GM21576 (cell line): ENCODE measurements around the gene SERPINB7.

Experiments used
- ATAC-seq: cut with Tn5 transposase; IDR thresholded peaks from one replicate; pipeline ENCODE4 v1.9.1; 2021; ENCODE audit warnings: mild to moderate bottlenecking, moderate library complexity; ENCODE audit not compliant: unreplicated experiment

SERPINB7 gene

DNA sequence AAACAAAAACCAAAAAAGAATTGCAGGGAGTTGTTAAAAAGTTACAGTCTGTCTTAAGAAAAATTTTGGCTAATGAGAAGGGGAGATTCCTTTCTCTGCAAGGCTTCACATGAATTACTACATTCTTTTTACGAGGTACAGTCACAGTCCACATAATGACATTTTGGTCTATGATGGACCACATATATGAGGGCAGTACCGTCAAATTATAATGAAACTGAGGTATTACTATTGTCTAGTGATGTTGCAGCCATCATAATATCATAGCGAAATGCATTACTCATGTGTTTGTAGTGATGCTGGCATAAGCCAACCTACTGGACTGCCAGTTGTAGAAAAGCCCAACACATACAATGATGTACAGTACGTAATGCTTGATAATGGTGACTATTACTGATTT lies 12.5 kb downstream of the SERPINB7 start:
- ATAC-seq = no peak

DNA sequence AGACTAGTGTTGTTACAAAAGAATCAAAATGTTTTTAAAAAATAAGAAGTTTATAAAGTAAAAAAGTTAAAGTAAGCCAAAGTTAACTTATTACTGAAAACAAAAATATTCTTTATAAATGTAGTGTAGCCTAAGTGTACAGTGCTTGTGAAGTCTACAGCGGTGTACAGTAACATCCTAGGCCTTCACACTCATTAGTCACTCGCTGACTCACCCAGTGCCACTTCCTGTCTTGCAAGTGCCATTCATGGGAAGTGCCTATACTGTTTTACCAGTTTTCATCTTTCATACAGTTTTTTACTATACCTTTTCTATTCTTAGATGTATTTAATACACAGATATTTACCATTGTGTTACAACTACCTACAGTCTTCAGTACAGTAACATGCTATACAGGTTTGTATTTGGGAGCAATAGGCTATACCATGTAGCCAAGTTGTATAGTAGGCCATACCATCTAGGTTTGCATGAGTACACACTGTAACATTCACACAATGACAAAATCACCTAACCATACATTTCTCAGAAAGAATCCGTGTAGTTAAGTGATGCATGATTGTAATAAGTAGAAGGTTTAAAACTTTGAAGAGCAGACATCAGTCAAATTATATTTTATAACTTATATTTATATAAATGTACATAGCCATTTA lies 13.4 kb downstream of the SERPINB7 start:
- ATAC-seq = peak; percentile 58

DNA sequence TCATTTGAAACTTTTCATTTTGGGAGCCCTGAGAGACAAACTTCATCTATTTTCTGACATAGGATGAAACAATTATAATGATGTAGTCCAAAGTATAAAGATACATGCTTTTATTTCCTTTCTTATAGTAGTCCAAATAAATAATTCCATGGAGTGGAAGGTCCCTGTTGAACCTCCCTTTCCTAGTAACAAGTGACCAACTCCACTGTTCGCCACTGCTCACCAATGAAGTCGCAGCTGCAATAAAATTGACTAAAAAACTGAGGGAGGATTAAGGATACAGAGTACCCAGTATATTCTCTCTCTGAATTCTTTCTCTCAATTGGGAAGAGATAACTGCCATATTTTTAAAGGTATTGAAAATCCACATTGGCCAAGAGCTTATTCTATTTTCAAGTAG lies 14.1 kb downstream of the SERPINB7 start:
- ATAC-seq = no peak

DNA sequence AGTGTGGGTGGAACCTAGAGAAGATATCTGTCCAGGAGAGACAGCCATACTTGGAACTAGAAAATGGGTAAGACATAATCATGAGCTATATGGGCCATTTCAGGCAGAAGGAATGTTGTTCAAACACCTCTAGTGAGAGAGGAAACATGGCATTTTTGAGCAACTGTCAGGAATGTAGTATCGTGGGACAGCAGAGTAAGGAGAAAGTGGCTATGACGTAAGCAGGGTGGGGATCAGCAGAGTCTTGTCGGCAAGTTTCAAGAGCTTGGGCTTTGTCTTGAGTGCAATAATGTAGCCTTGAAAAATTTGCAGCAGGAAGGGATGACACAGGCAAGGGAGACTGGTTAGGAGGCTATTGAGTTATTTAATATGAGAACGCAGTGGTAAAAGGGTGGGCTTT lies 20.4 kb downstream of the SERPINB7 start:
- no peak for ATAC-seq

DNA sequence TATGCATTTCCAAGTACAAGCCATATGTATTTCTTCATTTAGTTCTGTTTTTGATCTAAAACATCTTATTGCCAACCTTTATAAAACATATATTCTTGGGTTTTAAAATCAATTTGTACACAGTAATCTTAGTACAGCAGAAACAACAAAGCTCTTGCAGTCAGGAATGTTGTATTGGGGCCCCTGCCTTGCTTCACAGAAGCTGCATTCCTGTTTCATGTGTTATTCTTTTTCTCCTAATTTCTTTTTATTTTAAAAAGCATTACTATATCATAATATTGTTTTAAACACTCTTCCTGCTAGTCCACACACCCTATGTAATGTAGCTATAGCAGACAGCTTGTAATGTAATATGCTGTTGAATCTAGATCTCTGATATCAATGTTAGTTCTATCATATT lies 24.0 kb downstream of the SERPINB7 start:
- ATAC-seq = no peak

DNA sequence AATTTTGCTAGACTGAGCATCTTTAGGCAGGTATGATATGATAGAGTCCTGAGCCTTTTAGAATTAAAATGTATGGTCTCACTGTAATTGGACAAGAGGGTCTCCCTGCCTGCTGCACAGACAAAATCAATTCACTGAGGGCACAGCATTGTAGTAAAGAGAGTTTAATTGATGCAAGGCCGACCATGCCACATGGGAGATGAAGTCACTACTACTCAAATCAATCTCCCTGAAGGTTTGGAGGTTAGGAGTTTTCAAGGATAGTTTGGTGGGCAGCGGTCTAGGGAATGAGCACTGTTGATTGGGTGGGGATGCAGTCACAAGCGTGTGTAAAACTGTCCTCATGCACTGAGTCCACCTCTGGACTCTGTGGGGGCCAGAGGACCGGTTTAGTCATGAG lies 26.1 kb downstream of the SERPINB7 start:
- no peak for ATAC-seq

DNA sequence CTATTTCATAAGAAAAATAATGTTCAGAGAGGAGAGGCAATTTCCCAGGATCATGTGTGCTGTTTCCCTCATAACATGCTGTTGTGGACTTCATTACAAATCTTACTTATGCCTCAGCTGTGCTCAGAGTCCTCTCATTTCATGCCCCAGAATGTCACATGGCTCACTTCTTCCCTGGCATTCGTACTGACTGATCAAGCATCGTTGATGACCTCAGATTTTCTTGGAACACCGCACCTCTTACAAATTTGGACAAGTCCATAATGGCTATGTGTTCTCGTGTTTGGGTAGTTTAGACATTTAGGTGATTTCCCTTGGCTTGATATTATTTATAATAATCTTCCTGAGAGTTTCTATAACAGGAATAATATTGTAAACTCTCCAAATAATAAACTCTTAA lies 32.9 kb downstream of the SERPINB7 start:
- no peak for ATAC-seq

DNA sequence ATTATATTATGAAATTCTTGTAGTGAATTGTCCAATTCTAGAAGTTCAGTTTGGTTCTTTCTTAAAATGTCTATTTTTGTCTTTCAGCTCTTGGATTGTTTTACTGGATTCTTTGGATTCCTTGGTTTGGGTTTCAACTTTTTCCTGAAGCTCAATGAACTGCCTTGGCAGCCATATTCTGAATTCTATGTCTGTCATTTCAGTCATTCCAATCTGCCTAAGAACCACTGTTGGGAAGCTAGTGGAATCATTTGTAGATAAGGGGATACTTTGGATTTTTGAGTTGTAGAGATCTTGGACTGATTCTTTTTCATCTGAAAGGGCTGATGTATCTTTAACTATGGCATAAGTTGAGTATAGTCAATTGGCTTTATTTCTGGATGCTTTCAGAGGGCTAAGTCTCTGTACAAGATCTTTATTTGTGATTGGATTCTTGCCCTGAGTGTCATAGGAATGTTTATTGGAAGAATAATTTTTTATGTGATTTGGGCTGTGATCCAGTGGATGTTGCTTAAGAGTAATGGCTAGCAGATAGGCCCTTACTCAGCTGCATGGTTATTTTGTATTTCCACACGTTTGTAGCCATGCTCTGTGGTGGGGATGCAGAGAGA lies 42.3 kb downstream of the SERPINB7 start:
- no peak for ATAC-seq

DNA sequence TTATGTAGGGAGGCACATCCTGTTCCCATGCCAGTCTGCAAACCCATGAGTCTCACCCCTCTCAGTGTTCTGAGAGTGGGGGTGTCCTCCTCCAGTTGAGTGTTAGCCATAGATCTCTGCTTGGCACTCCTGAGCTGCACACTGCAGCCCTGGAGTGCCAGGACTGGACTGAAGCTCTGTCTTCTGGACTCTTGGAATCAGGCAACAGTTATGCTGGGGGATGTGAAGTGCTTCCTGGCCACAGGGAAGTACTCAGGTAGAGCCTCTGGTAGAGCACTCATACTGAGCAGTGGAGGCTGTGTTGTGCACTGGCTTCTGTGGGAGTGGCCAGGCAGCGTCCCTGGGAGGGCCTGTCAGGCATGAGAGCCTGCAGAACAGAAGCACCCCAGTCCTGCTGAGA lies 43.0 kb downstream of the SERPINB7 start:
- ATAC-seq = no peak

DNA sequence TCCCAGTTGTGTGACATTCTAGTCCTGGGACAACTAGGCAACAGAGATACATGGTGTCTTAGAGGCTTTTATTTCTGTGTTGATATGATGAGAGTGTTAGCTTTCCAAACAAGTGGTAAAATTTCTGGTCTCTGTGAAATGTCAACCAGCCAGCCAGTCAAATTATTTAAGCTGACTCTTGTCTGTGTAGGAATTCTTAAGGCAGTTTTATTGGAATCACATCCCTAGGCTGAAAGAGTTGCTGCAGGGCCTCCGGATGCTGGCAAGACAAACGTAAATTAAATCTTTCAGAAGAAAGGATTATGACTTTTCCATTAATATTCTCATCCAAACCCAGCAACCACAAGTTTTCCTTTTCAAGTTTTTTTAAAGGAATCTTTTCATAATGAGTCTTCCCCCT lies 44.6 kb downstream of the SERPINB7 start:
- ATAC-seq = no peak

DNA sequence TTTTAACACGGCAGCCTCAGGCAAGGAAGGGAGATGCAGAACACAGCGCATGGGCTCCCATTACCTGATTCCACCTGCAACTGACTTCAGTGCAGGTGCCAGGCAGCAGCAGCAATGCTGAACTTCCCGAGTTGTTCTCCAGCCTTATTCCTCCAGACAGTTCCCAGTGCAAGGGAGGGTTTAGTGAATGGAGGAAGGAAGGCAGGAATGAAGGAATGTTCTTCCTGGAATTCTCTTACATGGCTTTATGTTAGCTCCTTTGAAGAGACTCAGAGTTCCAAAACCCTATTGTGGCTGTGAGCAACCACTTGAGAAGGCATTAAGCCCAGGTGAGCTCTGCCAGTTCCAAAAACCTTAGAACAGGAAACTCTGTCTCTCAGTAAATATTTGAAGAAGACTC lies 45.5 kb downstream of the SERPINB7 start:
- ATAC-seq = no peak

DNA sequence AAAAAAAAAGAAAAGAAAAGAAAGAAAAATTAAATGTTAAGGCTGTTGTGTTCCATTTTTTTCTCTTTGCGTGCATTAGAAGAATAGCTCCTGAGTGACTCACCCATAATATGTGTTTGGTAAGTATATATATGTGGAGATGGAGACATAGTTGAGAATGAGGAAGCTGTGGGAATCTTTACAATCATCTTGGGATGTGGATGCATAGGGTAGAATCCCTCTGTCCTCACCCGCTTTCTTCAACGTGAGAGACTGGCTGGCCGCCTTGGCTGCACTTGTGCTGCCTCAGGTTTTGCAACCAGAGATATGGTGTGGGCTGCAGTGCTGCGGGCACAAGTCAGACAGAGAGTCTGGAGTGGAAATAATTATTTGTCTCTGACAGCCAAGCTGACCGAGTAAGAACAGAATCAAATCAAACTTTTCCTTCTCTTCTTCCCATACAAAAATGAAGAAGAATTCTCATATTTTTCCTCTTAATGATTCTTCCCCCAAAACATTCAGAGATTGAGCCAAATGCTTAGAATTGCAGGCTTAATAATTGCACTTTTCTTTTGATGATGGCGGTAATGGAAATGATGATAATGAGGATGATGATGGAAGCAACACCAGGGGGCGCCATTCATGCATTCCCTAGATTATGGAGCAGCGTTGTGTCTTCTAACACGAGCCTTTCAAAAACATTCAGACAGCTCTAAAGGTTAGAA lies 48.5 kb downstream of the SERPINB7 start:
- ATAC-seq = no peak

DNA sequence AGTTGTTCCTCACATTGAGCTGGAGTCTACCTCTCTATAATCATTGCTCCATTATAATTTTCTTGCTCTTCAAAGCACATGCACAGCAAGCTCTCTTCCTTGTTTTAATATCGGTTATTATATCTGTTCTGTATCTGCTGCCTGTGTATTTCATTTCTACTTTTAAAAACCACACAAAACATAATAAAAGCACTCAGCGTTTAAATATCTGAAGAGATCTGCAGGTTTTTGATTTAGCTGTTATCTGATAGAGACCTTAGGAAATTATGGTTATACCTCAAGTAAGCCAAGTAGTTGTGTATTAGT lies 49.0 kb downstream of the SERPINB7 start:
- no peak for ATAC-seq

DNA sequence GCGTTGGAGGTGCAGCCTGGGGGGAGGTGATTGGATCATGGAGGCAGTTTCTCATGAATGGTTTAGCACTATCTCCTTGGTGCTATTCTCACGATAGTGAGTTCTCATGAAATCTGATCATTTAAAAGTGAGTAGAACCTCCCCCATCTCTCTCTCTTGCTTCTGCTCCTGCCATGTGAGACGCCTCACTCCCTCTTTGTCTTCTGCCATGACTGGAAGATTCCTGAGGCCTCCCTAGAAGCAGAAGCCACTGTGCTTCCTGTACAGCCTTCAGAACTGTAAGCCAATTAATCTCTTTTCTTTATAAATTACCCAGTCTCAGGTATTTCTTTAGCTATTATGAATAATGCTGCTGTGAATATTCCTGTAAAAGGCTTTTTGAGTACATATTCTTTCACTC lies 52.9 kb downstream of the SERPINB7 start:
- no peak for ATAC-seq

DNA sequence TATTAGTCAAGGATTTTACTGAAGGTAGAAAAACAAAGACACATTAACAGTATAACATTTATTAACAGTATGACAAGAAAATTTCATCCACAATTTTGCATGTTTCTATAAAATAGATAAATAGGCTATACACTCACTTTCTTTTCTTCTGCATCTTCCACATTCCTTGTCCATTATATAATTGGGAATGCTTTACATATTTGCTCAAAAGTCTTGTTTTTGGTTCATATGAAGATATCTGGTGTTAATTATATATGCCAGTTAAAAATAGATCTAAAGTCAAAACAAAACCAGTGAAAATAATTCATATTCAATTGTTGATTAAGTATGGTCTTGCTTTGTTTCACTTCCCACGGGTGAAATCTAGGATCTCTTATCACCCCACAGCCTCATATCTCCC lies 53.4 kb downstream of the SERPINB7 start:
- no peak for ATAC-seq

DNA sequence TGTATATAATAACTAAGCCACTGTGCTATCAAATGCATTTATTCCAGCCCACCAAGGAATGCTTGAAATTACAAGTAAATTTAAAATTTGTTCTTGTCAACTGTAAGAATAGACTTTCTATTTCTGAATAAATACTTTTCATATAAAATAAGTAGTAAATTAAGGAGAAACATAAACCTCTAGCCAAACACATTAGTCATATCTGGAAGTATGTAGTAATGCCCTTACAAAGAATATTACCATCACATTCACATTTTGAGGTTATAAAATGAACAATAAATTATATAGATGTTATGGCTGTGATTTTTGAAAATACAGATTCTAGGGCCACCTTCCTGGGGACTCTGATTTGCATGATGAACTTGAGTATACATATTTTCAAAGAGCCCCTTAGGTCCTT lies 54.7 kb downstream of the SERPINB7 start:
- ATAC-seq = no peak

DNA sequence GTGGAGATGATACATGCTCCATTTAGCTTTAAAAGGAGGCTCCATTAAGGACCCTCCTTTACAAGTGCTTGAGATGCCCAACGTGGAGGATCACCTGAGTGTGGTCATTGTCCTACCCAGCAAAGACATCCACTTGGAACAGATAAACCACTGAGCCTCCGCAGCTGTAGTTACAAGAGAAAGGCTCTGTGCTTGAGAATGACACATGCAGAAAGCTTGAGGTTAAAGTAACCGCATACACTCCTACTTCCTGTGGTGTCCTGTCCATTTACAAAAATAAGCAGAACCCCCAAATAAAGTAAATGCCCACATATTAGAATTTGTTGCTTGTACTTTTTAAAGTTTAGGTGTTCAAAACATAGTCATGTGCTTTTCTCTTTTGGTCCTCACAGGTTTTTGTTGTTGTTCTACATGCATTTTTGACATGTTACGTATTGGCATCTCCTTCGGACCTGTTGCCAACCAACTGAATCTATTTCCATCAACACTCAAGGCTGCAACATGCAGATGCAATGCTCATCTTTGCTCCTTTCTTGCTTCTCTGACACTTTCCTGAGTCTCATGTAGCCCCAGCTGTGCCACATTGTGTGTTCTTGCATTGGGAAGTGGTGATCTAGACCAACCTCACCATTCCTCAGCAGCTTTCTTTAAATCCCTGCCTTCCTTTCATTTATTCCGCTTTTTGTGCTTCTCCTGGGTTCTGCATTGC lies 56.0 kb downstream of the SERPINB7 start:
- peak; percentile 95 for ATAC-seq

DNA sequence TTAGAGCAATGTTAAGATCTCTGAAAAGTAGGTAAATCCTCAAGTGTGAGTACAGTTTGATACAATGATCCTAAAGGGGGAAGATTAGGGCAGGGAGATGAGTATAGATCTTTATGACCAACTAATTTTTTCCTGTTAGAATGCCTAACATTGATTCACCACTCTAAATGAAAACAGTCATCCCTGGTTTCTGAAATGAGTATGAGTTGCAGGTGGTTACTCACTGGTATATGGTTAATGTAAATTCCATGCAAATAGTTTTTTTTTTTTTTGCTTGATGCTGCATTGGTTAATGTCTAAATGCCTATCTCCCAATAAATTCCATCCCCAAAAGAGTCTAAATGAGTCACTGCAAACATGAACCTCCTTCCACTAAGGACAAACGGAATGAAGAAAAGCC lies 57.3 kb downstream of the SERPINB7 start:
- ATAC-seq = no peak

DNA sequence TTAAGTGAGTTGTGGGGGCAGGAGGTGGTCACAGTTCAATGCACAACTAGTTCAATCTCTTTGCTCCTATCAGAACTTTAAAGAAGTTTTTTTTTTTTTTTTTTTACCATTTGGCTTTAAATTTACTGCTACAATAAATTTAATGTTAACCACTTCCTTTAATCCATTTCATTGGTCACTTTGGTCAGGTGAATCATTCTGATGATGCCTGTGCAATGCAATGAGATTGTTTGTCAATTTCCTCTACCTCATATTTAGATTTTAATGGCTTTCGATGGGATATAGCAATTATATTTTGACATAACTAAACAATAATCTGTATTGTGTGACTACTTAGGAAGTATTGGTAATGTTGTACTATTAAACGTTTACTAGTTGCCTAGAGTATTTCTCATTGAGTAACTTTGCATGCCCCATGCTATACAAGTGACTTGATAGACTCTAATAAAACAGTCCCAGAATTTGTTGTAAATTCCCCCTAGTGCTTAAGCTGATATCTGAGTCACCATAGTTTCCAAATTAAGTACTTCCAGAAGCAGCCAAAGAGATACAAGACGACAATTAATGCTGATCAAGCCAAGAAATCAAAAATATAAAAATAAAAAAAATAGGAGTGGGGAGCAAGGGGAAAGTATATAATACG lies 59.4 kb downstream of the SERPINB7 start:
- no peak for ATAC-seq

DNA sequence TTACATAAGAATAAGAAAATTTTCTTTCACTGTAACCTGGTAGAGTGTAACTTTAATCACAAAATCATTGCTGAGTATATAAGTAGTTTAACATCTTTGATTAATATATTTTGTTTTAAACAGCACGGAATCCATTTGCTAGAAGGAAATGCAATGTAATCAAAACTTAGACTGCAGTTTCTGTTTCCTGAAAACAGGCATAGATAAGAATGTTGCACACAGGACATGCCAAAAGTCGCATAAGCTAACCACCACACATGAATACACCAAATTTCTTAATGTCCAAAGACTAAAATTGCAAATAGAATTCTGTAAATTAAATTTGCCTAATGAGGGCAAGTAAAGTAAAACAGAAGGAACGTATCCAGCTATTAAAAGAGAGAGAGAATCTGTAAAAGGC lies 61.2 kb downstream of the SERPINB7 start:
- ATAC-seq = no peak

DNA sequence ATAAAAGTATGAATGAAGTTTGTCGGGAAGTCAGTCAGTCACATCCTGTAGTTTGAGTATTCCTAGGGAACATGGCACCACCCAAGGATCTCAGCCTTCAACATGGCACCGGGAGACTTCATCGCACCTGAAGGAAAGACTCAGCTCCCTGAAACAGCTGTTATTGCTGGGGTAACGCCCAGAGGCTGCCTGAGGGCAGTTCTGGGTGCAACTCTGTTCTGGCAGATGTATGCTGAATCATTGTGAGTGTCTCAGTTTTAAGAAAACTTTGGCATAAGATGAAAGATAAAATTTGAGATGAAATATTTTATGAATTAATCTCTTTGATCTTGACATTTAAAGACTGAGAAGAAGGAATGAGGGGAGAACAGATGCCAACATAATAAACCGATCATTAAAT lies 62.4 kb downstream of the SERPINB7 start:
- no peak for ATAC-seq

DNA sequence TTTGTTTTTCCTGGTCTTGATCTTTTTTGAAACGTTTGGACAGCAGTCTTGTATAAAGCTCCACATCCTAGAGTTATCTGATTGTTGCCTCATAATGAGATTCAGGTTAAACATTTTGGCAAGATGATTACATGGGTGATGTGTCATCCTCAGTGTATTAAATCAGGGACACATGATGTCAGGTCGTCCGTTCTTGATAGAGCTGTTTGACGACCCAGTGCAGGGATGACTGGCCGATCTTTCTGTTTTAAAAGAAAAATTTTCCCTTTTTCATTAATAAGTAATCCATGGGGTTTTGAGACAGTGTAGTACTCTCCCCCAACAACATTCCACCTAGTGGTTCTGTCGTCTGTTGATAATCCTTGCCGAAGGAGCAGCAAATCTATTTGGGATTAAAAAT lies 67.8 kb downstream of the SERPINB7 start:
- ATAC-seq = no peak
